K562 treated with DMSO at 1 percent for 4 hours (cell line): ENCODE results near the gene PPP2R5E. TPM values are rescaled to one million over a fixed set of nuclear protein-coding genes. Genes with fewer than 3 reads are reported as not detected.

ENCODE experiments used
- total RNA-seq: library from RNA; unstranded; fragments of 300-600 nt; gene quantifications from 2 replicates; pipeline ENCODE4 v1.2.3, GENCODE V29; 2022; ENCODE audit not compliant: insufficient read depth

The PPP2R5E gene
- 9.8 and 11.9 TPM in 2 replicates for total RNA-seq

DNA sequence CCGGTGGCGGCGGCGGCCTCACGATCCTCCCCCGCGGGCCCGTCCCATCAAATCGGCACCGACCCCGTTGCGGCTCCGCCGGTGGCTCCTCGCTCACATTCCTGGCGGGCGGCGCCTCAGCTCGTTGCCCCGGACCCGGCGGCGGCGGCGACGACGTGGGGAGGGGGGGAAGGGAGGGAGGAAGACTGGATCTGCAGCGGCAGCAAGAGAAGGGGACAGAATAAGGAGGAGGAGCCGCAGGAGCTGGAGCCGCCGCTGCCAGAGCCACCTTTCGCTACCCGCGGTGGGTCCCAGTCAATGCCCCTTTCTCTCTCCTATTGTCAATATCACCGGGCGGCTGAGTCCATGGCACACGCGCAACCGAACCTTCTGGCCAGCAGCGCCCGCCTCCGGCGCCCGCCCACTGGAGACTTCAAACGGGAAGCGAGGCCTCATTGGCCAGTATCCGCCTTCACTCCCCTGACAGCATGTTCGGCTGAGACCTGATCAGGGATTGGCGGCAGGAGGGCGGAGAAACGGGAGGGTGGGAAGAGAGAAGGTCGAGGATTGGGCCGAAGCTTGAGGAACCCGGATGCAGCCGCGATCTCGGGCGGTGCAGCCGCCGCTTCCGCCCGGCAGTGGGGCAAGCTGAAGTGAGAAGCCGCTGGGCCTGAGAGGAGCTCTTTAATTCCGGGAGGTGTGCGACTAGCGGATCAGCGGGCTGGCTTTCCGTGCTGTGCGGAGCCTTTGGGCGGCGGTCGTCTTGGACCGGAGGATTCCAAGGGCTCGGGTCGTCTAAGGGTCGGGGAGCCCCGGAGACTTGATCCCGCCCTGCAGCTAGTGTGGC lies at the start of gene PPP2R5E:
TSS of gene PPP2R5E (minus strand) at position 378 of the 826 bp plus-strand sequence. CDS start 3,692 bp downstream, outside the sequence.

Other genes with a start within 250 kb of the PPP2R5E start
- not detected in 2 replicates for gene GPHB5, start 224.4 kb downstream of the PPP2R5E start, total RNA-seq
- 2.7 and 4.1 TPM in 2 replicates for gene WDR89, start 98.5 kb upstream of the PPP2R5E start, total RNA-seq
- gene SGPP1, start 184.7 kb upstream of the PPP2R5E start, total RNA-seq = 10.7 and 11.9 TPM in 2 replicates